Naive thymus-derived CD8-positive, alpha-beta T cell (primary cell): ENCODE results near the gene PADI3. TPM values are rescaled to one million over a fixed set of nuclear protein-coding genes. Genes with fewer than 3 reads are reported as not detected.

Experiments
- ATAC-seq, 2 donors: fragments of 150-1000 bp; cut with Tn5 transposase in 1 of 2; sonication (Bioruptor Pico), chemical (Tn5 transposase) in 1 of 2; 1 replicate in 1 of 2; 2 replicates in 1 of 2; pipeline ENCODE4 v1.10.0; 2021; ENCODE audit warnings: mild to moderate bottlenecking in 2 of 2, moderate library complexity in 2 of 2
- POLR2A ChIA-PET: fragments of 350-600 bp; sonication (Branson Sonifier 250); formaldehyde crosslinking; loops from one replicate; lab custom pipeline; 2021; ENCODE audit warnings: antibody characterized with exemption; lab: Charles Lee
- DNase-seq, 10 donors: peaks; one replicate each; pipeline versions ENCODE4 v3.0.0 to v3.0.0-alpha.2; 2020 to 2022
- H3K27ac Mint-ChIP-seq, 10 donors: one replicate each; pipeline ENCODE4 v1.8.0; 2020 to 2022; ENCODE audit warnings: mild to moderate bottlenecking in 10 of 10, mixed read lengths in 10 of 10, moderate library complexity in 4 of 10, inconsistent platforms in 1 of 10
- H3K27me3 Mint-ChIP-seq, 5 donors: one replicate each; pipeline ENCODE4 v1.8.0; 2021 to 2022; ENCODE audit warnings: mixed read lengths in 5 of 5
- H3K36me3 Mint-ChIP-seq, 3 donors: one replicate each; pipeline ENCODE4 v1.8.0; 2020 to 2022; ENCODE audit warnings: mixed read lengths in 3 of 3, mild to moderate bottlenecking in 2 of 3, inconsistent platforms in 1 of 3
- H3K4me1 Mint-ChIP-seq, 4 donors: one replicate each; pipeline ENCODE4 v1.8.0; 2021 to 2022; ENCODE audit warnings: mixed read lengths in 4 of 4
- H3K4me3 Mint-ChIP-seq, 10 donors: one replicate each; pipeline ENCODE4 v1.8.0; 2020 to 2022; ENCODE audit warnings: mild to moderate bottlenecking in 10 of 10, mixed read lengths in 10 of 10, moderate library complexity in 6 of 10, inconsistent platforms in 1 of 10
- H3K9me3 Mint-ChIP-seq, 9 donors: one replicate each; pipeline ENCODE4 v1.8.0; 2020 to 2022; ENCODE audit warnings: mixed read lengths in 9 of 9, mild to moderate bottlenecking in 3 of 9, inconsistent platforms in 1 of 9, moderate library complexity in 1 of 9
- polyA plus RNA-seq, 3 donors: library from polyadenylated mRNA; unstranded; fragments of 300-500 nt; fragmentation: Illumina TruSeq; gene quantifications; one replicate each; pipeline ENCODE4 v1.2.3, GENCODE V29; 2021
- total RNA-seq, 8 experiments: library from RNA in 2 of 8; stranded (reverse) in 2 of 8; gene quantifications; one replicate each; pipeline ENCODE4 v1.2.3 and lab custom pipeline; 2021 to 2026

PADI3 gene
- total and polyA plus RNA-seq, 5 experiments from 2014 or later: not detected

DNA sequence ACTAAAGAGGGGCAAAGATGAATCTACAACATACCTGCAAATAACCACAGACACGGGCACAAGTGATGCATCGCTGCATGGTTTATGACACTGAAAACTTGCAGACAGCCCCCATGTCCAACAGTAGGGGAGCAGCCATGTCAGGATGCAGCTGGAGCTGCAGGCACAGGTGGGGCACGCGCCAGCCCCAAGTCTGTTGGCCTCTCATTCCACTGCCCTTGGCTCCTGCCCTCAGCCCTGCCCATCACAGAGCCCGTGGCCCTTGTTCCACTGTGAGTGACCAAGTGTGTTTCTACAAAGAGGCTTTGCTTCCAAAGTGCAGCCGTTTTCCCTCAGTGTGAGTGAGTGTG lies 55.9 kb downstream of the PADI3 start:
- POLR2A ChIA-PET: no interaction called here
- peaks cover 0 to 2% (median under 1%) of the 10 kb centered on the region in 4 donors for H3K4me1 Mint-ChIP-seq

DNA sequence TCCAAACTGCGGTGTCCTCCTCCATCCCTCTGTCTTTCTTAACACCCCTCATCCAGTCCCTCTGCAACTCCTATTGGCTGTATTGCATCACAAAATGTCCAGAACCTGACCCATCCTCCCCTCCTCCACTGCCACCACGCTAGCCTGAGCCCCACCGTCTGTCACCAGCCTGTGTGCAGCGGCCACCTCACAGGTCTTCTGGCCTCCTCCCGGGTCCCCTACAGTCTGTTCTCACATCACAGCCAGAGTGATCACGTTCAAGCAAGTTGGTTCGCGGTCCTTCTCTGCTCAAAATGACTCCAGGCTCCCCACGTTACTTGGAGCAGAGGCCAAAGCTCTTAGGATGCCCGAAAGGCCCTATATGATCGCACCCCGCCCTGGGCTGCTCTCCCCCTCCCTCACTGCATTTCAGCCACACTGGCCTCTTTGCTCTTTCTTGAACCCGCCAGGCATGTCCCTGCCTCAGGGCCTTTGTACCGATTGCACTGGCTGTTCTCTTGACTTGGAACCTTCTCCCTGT lies 56.7 kb downstream of the PADI3 start:
- Mint-ChIP-seq H3K4me3 (peak overlapping the region in 1 of 10 donors; percentile 25), H3K27me3 (peaks cover 6 to 48% (median 20%) of the 10 kb centered on the region in 5 donors), H3K9me3 (peaks cover 4 to 21% (median 16%) of the 10 kb centered on the region in 9 donors), H3K27ac (peak overlapping the region in 1 of 10 donors; percentile 58), H3K4me1 (peaks cover 0 to 2% (median under 1%) of the 10 kb centered on the region in 4 donors), H3K36me3 (peaks cover 3 to 12% (median 6%) of the 10 kb centered on the region in 3 donors)
- DNase-seq (no peak), ATAC-seq (no peak)
- POLR2A ChIA-PET: no interaction called here

More for the DNA sequence above, 55.9 kb downstream of the PADI3 start:
- no peak overlapping the region for H3K4me3 Mint-ChIP-seq
- no peak overlapping the region for H3K27ac Mint-ChIP-seq
- H3K36me3 Mint-ChIP-seq: peaks cover 3 to 12% (median 6%) of the 10 kb centered on the region in 3 donors
- ATAC-seq (no peak), DNase-seq (no peak)
- H3K9me3 Mint-ChIP-seq: peaks cover 4 to 23% (median 16%) of the 10 kb centered on the region in 9 donors
- H3K27me3 Mint-ChIP-seq: peaks cover 4 to 40% (median 13%) of the 10 kb centered on the region in 5 donors

DNA sequence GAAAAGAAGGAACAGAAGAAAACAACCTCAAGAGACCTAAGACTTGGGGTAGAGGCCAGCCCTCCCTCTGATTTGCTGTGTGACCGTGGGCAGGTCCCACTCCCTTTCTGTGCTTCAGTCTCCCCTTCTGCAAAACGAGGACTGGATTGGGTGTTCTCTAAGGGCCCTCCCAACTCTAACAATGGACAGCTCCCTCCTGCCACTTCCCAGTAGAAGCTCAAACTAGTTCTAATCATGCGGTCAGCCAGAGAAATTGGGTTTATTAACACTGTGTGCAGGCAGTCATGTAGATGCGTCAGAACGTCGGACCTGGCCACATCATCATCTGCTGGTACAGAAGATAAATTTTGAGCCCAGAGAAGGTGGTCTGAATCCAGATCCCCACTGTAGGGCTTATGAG lies 57.5 kb downstream of the PADI3 start:
- Mint-ChIP-seq H3K27ac (no peak overlapping the region), H3K9me3 (peaks cover 4 to 20% (median 16%) of the 10 kb centered on the region in 9 donors)
- no peak for ATAC-seq

DNA sequence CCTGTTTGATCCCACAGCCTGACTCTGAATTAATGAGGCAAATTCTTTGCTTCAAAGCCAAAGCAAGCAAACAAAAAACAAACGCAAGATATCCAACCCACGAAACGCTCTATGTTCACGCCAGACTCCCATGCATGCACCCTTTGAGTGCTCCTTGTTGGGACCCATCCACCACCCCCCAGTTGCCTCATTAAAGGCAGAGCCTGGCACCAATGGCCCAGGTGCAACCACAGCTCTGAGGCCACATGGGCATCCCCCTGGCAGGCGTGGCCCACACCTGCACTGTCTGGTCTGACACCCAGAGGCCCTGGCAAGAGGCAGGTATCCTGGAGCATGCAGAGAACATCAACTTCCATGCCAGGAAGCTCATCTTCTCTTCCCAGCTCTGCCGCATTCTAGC lies 58.0 kb downstream of the PADI3 start:
- no peak for DNase-seq
- H3K36me3 Mint-ChIP-seq: peaks cover 2 to 9% (median 3%) of the 10 kb centered on the region in 3 donors
- H3K27ac Mint-ChIP-seq: no peak overlapping the region
- H3K4me3 Mint-ChIP-seq: no peak overlapping the region
- POLR2A ChIA-PET: no interaction called here
- H3K4me1 Mint-ChIP-seq: peaks cover 0 to 2% (median 1%) of the 10 kb centered on the region in 4 donors
- peaks cover 2 to 17% (median 11%) of the 10 kb centered on the region in 9 donors for H3K9me3 Mint-ChIP-seq
- ATAC-seq: no peak
- H3K27me3 Mint-ChIP-seq: peaks cover 6 to 49% (median 20%) of the 10 kb centered on the region in 5 donors

More for the DNA sequence above, 57.5 kb downstream of the PADI3 start:
- POLR2A ChIA-PET: no interaction called here
- peaks cover 3 to 12% (median 6%) of the 10 kb centered on the region in 3 donors for H3K36me3 Mint-ChIP-seq
- no peak for DNase-seq
- H3K27me3 Mint-ChIP-seq: peaks cover 6 to 49% (median 20%) of the 10 kb centered on the region in 5 donors
- peaks cover 0 to 2% (median under 1%) of the 10 kb centered on the region in 4 donors for H3K4me1 Mint-ChIP-seq
- no peak overlapping the region for H3K4me3 Mint-ChIP-seq

DNA sequence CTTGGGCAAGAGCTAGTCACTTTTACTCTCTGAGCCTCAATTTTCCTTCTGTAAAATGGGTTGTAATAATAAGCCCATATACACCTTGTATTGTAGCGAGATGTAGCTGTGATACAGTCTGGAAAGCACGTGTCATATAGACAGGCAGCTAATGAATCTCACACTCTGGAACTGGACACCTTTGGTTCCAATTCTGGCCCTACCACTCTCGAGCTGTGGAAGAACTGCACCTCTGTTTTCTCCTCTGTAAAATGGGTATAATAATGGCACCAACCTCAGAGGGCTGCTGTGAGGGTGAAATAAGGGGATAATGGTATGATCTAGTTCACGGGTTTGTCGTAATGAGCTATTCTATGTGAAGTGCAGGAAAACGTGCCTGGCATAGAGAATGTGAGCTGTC lies 58.4 kb downstream of the PADI3 start:
- H3K9me3 Mint-ChIP-seq: peaks cover 0 to 13% (median 7%) of the 10 kb centered on the region in 9 donors
- peaks cover 6 to 49% (median 22%) of the 10 kb centered on the region in 5 donors for H3K27me3 Mint-ChIP-seq
- no peak overlapping the region for H3K4me3 Mint-ChIP-seq
- DNase-seq (no peak), ATAC-seq (no peak)
- H3K36me3 Mint-ChIP-seq: peaks cover 0 to 5% (median 0%) of the 10 kb centered on the region in 3 donors
- POLR2A ChIA-PET: no interaction called here
- peaks cover 2 to 4% (median 3%) of the 10 kb centered on the region in 4 donors for H3K4me1 Mint-ChIP-seq
- H3K27ac Mint-ChIP-seq: no peak overlapping the region

DNA sequence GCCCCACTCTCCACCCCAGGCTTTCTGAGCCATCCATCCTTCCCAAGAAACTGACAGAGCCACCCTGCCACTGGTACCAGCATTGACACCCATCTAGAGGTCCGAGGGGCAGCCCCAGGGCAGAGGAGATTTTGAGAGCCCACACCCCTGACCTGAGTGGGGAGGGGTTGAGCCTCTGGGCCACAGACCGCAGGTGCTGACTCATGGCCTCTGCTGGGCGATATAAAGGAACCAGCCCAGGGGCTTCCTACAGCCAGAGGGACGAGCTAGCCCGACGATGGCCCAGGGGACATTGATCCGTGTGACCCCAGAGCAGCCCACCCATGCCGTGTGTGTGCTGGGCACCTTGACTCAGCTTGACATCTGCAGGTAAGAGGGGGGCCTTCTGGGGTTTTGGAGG lies 59.0 kb downstream of the PADI3 start, which contains the start of gene PADI4:
TSS of gene PADI4 (plus strand) at position 252 of the 400 bp plus-strand sequence. CDS start at position 278, 26 bp downstream.
- peaks cover 4 to 10% (median 6%) of the 10 kb centered on the region in 4 donors for H3K4me1 Mint-ChIP-seq
- POLR2A ChIA-PET: no interaction called here
- peaks cover 0 to 7% (median under 1%) of the 10 kb centered on the region in 9 donors for H3K9me3 Mint-ChIP-seq
- H3K27ac Mint-ChIP-seq: no peak within 1 kb of the TSS
- peaks cover 0 to 1% (median 0%) of the 10 kb centered on the region in 3 donors for H3K36me3 Mint-ChIP-seq
- ATAC-seq (no peak), DNase-seq (no peak)
- peaks cover 4 to 49% (median 23%) of the 10 kb centered on the region in 5 donors for H3K27me3 Mint-ChIP-seq
- H3K4me3 Mint-ChIP-seq: no peak within 1 kb of the TSS

DNA sequence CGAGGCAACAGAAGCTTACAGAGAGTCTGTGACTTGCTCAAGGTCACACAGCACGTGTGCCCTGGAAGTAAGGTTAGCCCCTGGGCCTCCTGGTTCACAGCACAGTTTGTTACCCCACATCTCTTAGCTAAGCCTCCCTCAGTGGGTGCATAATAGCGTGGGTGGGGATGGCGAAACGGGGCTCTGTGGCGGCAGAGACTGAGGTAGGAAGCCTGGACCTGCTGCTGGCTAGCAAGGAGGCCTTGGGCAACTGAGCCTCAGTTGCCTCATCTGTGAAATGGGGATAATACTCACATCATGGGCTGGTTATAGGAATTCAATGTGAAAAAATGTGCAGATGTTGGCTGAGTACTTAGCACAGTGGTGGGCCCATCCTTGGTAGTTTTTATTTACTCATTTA lies 59.7 kb downstream of the PADI3 start:
- no peak overlapping the region for H3K4me3 Mint-ChIP-seq
- no peak overlapping the region for H3K27ac Mint-ChIP-seq
- H3K36me3 Mint-ChIP-seq: no peaks in the 10 kb centered on the region
- H3K4me1 Mint-ChIP-seq: peaks cover 3 to 10% (median 6%) of the 10 kb centered on the region in 4 donors
- peaks cover 3 to 49% (median 22%) of the 10 kb centered on the region in 5 donors for H3K27me3 Mint-ChIP-seq
- POLR2A ChIA-PET: no interaction called here
- no peak for ATAC-seq
- no peak for DNase-seq
- peaks cover 0 to 2% (median 0%) of the 10 kb centered on the region in 9 donors for H3K9me3 Mint-ChIP-seq

DNA sequence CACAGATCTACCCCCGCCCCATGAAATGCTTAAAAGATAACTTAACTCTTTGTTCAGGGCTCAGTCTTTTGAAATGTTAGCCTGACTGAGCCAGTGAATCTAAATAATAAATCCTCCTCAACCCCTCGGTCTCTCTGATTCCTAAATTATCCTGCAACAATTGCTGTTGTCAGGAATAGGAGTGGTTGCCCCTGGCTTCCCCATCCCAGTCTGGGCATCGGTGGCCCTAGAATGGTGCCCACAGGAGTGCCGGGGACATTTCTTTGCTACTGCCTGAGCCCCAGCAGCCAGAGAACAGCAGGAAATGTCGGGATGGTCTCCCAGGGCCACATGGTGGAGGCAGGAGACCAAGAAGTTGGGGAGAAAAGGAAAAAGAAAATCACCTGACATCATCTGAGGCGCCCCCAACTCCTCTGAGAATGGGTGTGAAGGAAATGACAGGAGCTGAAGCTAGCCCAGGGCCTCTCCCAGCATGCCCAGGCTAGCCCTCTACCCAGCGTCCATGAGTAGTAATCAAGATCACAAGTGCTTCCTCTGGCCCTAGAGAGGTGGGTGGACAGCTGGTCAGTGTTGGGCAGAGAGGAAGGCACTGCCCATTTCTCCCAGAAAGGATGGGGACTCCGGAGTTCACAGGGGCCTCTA lies 60.6 kb downstream of the PADI3 start:
- POLR2A ChIA-PET: no interaction called here
- H3K9me3 Mint-ChIP-seq: no peaks in the 10 kb centered on the region
- peaks cover 3 to 10% (median 6%) of the 10 kb centered on the region in 4 donors for H3K4me1 Mint-ChIP-seq
- H3K27me3 Mint-ChIP-seq: peaks cover 3 to 49% (median 22%) of the 10 kb centered on the region in 5 donors
- H3K27ac Mint-ChIP-seq: no peak overlapping the region
- no peak overlapping the region for H3K4me3 Mint-ChIP-seq
- H3K36me3 Mint-ChIP-seq: no peaks in the 10 kb centered on the region
- no peak for ATAC-seq
- DNase-seq: no peak

DNA sequence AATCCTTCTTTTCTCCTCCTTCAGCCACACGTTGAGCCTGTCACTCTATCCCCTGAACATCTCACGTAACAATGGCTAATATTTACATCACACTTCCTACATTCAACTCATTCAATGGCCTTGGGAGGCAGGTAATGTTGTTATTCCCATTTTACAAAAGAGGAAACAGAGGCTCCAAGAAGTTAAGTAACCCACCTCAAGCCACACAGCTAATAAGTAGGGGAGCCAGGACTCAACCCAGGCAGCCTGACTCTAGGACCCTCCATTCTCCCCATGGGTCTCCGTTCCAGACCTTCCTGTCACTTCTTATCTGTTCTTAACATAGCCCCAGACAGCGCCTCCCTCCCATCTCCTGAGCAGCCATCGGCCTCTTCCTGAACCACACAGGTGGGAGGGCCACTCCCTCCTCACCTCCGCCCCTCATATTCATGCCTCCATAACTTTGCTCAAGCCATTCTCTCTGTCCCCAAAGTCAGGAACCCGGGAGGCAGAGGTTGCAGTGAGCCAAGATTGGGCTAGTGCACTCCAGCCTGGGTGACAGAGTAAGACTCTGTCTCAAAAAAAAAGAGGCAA lies 61.3 kb downstream of the PADI3 start:
- POLR2A ChIA-PET: no interaction called here
- Mint-ChIP-seq H3K36me3 (no peaks in the 10 kb centered on the region), H3K9me3 (peaks cover 0 to 2% (median 0%) of the 10 kb centered on the region in 9 donors), H3K4me3 (no peak overlapping the region), H3K27ac (no peak overlapping the region), H3K4me1 (peaks cover 5 to 10% (median 6%) of the 10 kb centered on the region in 4 donors), H3K27me3 (peaks cover 3 to 48% (median 26%) of the 10 kb centered on the region in 5 donors)
- no peak for ATAC-seq
- no peak for DNase-seq

DNA sequence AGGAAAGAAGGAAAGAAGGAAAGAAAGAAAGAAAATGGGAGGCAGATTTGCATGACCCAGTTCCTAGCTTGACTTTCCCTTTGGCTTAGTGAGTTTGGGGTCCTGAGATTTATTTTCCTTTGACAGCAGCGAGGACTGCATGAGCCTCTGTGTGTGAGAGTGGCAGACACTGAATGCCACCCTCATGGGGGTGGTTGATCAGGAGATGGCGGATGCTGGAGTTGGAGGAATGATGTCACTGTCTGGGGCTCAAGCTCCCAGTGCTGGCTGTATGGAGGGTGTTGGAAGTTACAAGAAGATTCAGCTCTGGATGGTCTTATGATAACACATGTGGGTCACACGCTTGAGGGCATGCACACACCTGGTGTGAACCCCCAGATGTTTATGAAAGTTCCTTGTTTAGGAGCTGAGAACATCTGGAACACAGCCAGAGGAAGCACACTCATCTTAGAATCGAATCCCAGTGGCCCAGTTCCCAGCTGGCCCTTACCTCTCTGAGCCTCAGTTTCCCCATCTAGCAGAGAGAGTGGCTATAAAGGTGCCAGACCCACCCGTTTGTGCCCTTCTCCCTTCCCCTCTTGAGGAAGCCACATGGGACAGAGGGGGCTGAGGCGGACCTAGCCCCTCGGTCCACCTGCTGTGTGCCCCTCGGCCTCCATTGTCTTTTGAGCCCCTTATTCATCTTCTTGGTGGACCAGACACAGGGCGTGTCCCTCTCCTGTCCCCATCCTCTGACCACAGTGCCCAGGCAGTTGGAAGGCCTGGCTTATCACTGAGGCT lies 64.8 kb downstream of the PADI3 start:
- no peaks in the 10 kb centered on the region for H3K36me3 Mint-ChIP-seq

DNA sequence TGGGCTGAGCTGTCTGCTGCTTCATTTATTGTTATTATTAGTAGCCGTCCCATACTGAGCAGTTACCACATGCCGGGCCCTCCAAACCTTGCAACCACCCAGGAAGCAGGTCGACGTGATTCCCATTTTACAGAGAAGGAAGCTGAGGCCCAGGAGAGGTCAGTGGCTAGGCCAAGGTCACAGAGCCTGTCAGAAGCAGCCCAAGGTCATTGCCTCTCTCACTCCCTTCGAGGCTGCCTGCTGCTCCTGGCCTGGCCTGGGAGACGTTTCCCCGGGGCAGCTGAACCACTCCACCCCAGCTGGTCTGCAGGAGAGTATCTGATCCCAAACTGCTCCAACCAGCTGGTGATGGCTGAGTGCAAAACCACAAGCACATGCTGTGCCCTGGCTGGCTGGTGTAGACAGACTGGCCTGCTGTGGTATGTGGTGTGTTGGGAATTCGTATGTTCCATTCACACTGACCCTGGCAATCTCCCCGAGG lies 65.6 kb downstream of the PADI3 start:
- Mint-ChIP-seq H3K36me3 (no peaks in the 10 kb centered on the region), H3K27me3 (peaks cover 2 to 22% (median 13%) of the 10 kb centered on the region in 5 donors), H3K4me3 (no peak overlapping the region), H3K4me1 (peaks cover 4 to 10% (median 6%) of the 10 kb centered on the region in 4 donors), H3K27ac (no peak overlapping the region), H3K9me3 (peaks cover 0 to 2% (median 0%) of the 10 kb centered on the region in 9 donors)
- POLR2A ChIA-PET: interaction anchor here (0.6 kb wide), 1 partner anchor 1451 kb away, joined by 3 read pairs; no protein-coding TSS in a partner anchor
- ATAC-seq: no peak
- DNase-seq: no peak

More for the DNA sequence above, 64.8 kb downstream of the PADI3 start:
- Mint-ChIP-seq H3K9me3 (peaks cover 0 to 2% (median 0%) of the 10 kb centered on the region in 9 donors), H3K27ac (peak overlapping the region in 1 of 10 donors; percentile 10), H3K4me1 (peaks cover 4 to 10% (median 6%) of the 10 kb centered on the region in 4 donors), H3K4me3 (no peak overlapping the region), H3K27me3 (peaks cover 3 to 24% (median 17%) of the 10 kb centered on the region in 5 donors)
- DNase-seq (no peak), ATAC-seq (no peak)
- POLR2A ChIA-PET: no interaction called here

DNA sequence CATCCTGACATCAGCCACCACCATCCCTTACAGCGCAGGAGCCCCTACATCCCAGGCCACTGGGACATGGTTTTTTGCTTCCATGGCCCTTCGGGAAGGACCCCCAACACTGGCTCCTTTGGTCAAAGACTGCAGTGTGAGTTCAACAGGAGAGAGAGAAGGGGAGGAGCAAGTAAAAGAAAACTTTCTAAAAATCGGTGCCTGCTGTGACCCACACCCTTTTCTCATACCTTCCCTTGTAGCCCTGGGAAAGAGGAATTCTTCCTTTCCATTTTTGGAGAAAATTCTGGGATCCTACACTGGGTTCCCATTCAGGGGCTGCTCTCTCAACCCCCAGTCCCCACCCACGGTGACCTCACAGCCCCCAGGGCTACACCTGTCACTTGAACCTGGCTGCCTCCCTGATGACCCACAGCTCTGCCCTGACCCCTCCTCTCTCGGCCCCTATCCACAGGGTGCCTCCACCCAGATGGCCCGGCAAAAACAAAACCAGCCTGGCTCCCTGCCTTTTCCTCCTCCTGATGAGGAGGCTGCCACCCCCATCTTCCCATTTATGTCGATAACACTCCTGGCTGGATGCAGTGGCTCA lies 66.7 kb downstream of the PADI3 start:
- no peak overlapping the region for H3K27ac Mint-ChIP-seq
- H3K9me3 Mint-ChIP-seq: peaks cover 0 to 2% (median 0%) of the 10 kb centered on the region in 9 donors
- no peak for DNase-seq
- no peaks in the 10 kb centered on the region for H3K36me3 Mint-ChIP-seq
- H3K27me3 Mint-ChIP-seq: peaks cover under 1 to 13% (median 7%) of the 10 kb centered on the region in 5 donors
- H3K4me3 Mint-ChIP-seq: no peak overlapping the region
- peaks cover 4 to 10% (median 6%) of the 10 kb centered on the region in 4 donors for H3K4me1 Mint-ChIP-seq
- POLR2A ChIA-PET: no interaction called here
- no peak for ATAC-seq
